Measurements from ENCODE around the gene BSN. TPM values are rescaled to one million over a fixed set of nuclear protein-coding genes. Genes with fewer than 3 reads are reported as not detected.
"Not testable (repeated sequence)": the region's sequence is repeated elsewhere in the genome, so short reads cannot be mapped to it uniquely, and the experiment has no call there.

Gene BSN
- polyA plus RNA-seq, 1 donor (not counting 4 experiments of a cell fraction or from before 2014, with no cell fraction given), result under 0.01 TPM

DNA sequence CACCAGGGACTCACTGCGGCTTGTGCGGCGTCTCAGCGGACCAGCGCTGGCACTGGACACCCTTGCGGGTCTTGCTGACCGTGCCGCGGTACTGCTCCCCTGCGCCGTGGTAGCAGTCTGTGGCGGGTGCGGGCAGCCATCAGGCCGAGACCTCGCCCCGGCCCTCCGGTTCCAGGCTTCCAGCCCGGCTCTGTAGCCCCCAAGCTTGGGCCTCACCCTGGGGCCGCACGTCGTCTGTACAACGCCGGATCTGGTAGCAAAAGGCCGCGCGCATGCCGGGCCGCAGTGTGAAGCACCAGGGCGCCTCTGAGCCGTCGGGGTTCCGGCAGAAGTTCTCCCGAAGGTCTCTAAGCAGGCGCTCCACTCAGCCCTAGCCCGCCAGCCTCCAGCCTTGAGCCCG, 131.6 kb downstream of the BSN start:
- H3K27ac ChIP-seq (ENCODE audit: control insufficient read depth, insufficient read depth, low read length); H2AFZ ChIP-seq (ENCODE audit: control insufficient read depth, low read length); H3K4me3 ChIP-seq (ENCODE audit: control insufficient read depth in 2 of 3, extremely low read depth in 1 of 3, insufficient read depth in 2 of 3, low read depth in 1 of 3, low read length in 3 of 3); H3K4me1 ChIP-seq (ENCODE audit: control insufficient read depth, extremely low read depth, insufficient read depth, low read length); FAIRE-seq; H4K20me1 ChIP-seq (ENCODE audit: control insufficient read depth, extremely low read depth, insufficient read depth, low read length); H3K9me3 ChIP-seq (ENCODE audit: control insufficient read depth, low read depth, low read length); H3K9me1 ChIP-seq (ENCODE audit: control insufficient read depth, extremely low read depth, insufficient read depth, low read length); H3K4me2 ChIP-seq (ENCODE audit: control insufficient read depth, extremely low read depth, insufficient read depth, low read depth, low read length); H3K9ac ChIP-seq (ENCODE audit: control insufficient read depth, extremely low read depth, insufficient read depth, low read length); H3K27me3 ChIP-seq (ENCODE audit: control insufficient read depth, extremely low read depth, insufficient read depth, low read length); dilution Hi-C loops (cut with MboI; ENCODE audit: extremely low pct_ligation_motif_present, low sequenced_read_pairs); DNase-seq (ENCODE audit: low read depth, low spot score): not testable (repeated sequence)
- Histone ChIP-seq H3K36me3 (ENCODE audit: control insufficient read depth in 2 of 2, extremely low read depth in 1 of 2, insufficient read depth in 2 of 2, low read length in 2 of 2) (peaks cover 23 to 29% of the 10 kb centered on the region in 2 experiments), H3K79me2 (ENCODE audit: control insufficient read depth, insufficient read depth, low read length) (peaks cover 13% of the 10 kb centered on the region)

DNA sequence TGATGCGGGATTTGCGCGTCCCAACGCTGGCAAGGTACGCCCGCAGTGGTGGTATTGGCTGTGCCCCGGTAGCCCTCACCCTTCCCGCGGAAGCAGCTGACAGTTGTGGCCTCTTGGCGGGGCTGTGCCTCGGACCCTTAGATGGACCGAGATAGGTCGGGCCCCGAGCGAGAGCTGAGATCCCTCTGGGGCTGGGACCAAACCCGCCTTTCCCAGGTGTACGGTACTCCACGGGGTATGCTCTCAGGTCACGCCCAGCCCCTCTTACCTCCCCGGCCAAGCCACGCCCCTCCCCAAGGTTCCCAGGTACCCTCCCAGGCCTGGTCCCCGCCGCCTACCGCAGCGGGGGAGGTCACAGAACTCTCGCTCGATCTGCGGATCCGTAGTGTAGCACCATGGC, 132.1 kb downstream of the BSN start:
- H3K27ac ChIP-seq (ENCODE audit: control insufficient read depth, insufficient read depth, low read length); dilution Hi-C loops (cut with MboI; ENCODE audit: extremely low pct_ligation_motif_present, low sequenced_read_pairs); H3K9me3 ChIP-seq (ENCODE audit: control insufficient read depth, low read depth, low read length); FAIRE-seq; H4K20me1 ChIP-seq (ENCODE audit: control insufficient read depth, extremely low read depth, insufficient read depth, low read length); H3K4me1 ChIP-seq (ENCODE audit: control insufficient read depth, extremely low read depth, insufficient read depth, low read length); DNase-seq (ENCODE audit: low read depth, low spot score); H3K27me3 ChIP-seq (ENCODE audit: control insufficient read depth, extremely low read depth, insufficient read depth, low read length); H3K9me1 ChIP-seq (ENCODE audit: control insufficient read depth, extremely low read depth, insufficient read depth, low read length): not testable (repeated sequence)
- Histone ChIP-seq H3K9ac (ENCODE audit: control insufficient read depth, extremely low read depth, insufficient read depth, low read length) (peak overlapping the region; percentile 9), H2AFZ (ENCODE audit: control insufficient read depth, low read length) (peak overlapping the region; percentile 9), H3K4me3 (ENCODE audit: control insufficient read depth in 2 of 3, extremely low read depth in 1 of 3, insufficient read depth in 2 of 3, low read depth in 1 of 3, low read length in 3 of 3) (peak overlapping the region; percentile 18 to 51 (median 19)), H3K79me2 (ENCODE audit: control insufficient read depth, insufficient read depth, low read length) (peaks cover 17% of the 10 kb centered on the region), H3K4me2 (ENCODE audit: control insufficient read depth, extremely low read depth, insufficient read depth, low read depth, low read length) (peak overlapping the region; percentile 56), H3K36me3 (ENCODE audit: control insufficient read depth in 2 of 2, extremely low read depth in 1 of 2, insufficient read depth in 2 of 2, low read length in 2 of 2) (peaks cover 19 to 24% of the 10 kb centered on the region in 2 experiments)

DNA sequence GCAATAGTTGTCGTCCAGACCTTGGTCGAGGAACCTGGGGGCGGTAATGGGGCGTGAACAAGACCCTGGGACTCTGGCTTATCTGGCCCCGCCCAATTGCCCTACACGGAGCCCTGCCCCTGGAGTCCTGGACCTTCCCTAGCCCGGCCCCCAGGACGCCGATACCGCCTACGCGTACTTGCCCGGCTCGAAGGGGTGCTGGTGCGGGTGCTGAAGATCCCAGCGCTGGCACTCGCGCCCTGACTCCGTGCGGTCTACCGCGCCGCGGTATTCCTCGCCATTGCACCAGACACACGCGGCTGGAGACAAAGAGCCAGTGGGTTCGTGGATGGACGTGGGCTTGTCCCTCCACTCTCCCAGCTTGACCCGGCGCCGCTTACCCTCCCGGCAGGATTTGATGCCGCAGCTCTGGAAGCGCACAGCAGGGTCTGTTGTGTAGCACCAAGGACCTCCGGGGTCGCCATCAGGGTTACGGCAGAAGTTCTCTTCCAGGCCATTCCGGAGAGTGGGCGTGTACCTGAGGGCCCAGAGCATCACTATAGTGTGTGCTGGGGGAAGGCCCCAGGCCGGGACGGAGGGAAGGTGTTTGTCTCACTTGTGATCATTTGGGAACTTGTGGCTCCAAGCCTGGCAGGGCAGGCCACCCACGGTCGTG, 132.6 kb downstream of the BSN start:
- peak overlapping the region; percentile 18 to 51 (median 19) for H3K4me3 ChIP-seq (ENCODE audit: control insufficient read depth in 2 of 3, extremely low read depth in 1 of 3, insufficient read depth in 2 of 3, low read depth in 1 of 3, low read length in 3 of 3)
- H2AFZ ChIP-seq (ENCODE audit: control insufficient read depth, low read length), result peak overlapping the region; percentile 40
- peak overlapping the region; percentile 56 for H3K4me2 ChIP-seq (ENCODE audit: control insufficient read depth, extremely low read depth, insufficient read depth, low read depth, low read length)
- peak overlapping the region; percentile 22 for H3K9ac ChIP-seq (ENCODE audit: control insufficient read depth, extremely low read depth, insufficient read depth, low read length)
- dilution Hi-C loops (cut with MboI; ENCODE audit: extremely low pct_ligation_motif_present, low sequenced_read_pairs); H4K20me1 ChIP-seq (ENCODE audit: control insufficient read depth, extremely low read depth, insufficient read depth, low read length); H3K27ac ChIP-seq (ENCODE audit: control insufficient read depth, insufficient read depth, low read length); H3K9me3 ChIP-seq (ENCODE audit: control insufficient read depth, low read depth, low read length); H3K9me1 ChIP-seq (ENCODE audit: control insufficient read depth, extremely low read depth, insufficient read depth, low read length); H3K4me1 ChIP-seq (ENCODE audit: control insufficient read depth, extremely low read depth, insufficient read depth, low read length); FAIRE-seq; DNase-seq (ENCODE audit: low read depth, low spot score); H3K27me3 ChIP-seq (ENCODE audit: control insufficient read depth, extremely low read depth, insufficient read depth, low read length): not testable (repeated sequence)
- H3K36me3 ChIP-seq (ENCODE audit: control insufficient read depth in 2 of 2, extremely low read depth in 1 of 2, insufficient read depth in 2 of 2, low read length in 2 of 2), result peaks cover 13 to 19% of the 10 kb centered on the region in 2 experiments
- H3K79me2 ChIP-seq (ENCODE audit: control insufficient read depth, insufficient read depth, low read length), result peaks cover 19% of the 10 kb centered on the region

DNA sequence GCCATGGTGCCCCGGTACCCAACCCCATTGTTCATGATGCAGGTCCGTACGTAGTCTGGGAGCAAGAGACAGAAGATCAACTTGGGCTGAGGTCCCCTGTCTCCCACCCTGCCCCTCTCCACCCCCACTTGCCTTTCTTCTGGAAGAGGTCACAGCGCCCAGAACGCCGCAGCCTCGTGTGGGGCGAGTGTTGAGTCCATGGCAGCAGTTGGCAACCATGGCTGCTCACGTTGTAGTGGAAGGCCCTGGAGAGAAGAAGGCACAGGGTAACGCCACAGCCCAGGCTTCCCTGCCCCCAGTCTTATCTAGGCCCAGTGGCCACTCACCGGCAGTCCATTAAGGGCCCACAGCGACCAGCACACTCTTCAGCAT, 133.1 kb downstream of the BSN start:
- H3K36me3 ChIP-seq (ENCODE audit: control insufficient read depth in 2 of 2, extremely low read depth in 1 of 2, insufficient read depth in 2 of 2, low read length in 2 of 2), result peaks cover 9 to 13% of the 10 kb centered on the region in 2 experiments
- DNase-seq (ENCODE audit: low read depth, low spot score); H3K4me3 ChIP-seq (ENCODE audit: control insufficient read depth in 2 of 3, extremely low read depth in 1 of 3, insufficient read depth in 2 of 3, low read depth in 1 of 3, low read length in 3 of 3); H3K9ac ChIP-seq (ENCODE audit: control insufficient read depth, extremely low read depth, insufficient read depth, low read length); H3K27ac ChIP-seq (ENCODE audit: control insufficient read depth, insufficient read depth, low read length); FAIRE-seq; H3K27me3 ChIP-seq (ENCODE audit: control insufficient read depth, extremely low read depth, insufficient read depth, low read length); H3K4me2 ChIP-seq (ENCODE audit: control insufficient read depth, extremely low read depth, insufficient read depth, low read depth, low read length); dilution Hi-C loops (cut with MboI; ENCODE audit: extremely low pct_ligation_motif_present, low sequenced_read_pairs); H3K9me1 ChIP-seq (ENCODE audit: control insufficient read depth, extremely low read depth, insufficient read depth, low read length); H4K20me1 ChIP-seq (ENCODE audit: control insufficient read depth, extremely low read depth, insufficient read depth, low read length); H2AFZ ChIP-seq (ENCODE audit: control insufficient read depth, low read length); H3K9me3 ChIP-seq (ENCODE audit: control insufficient read depth, low read depth, low read length); H3K4me1 ChIP-seq (ENCODE audit: control insufficient read depth, extremely low read depth, insufficient read depth, low read length): not testable (repeated sequence)
- H3K79me2 ChIP-seq (ENCODE audit: control insufficient read depth, insufficient read depth, low read length), result peaks cover 19% of the 10 kb centered on the region

DNA sequence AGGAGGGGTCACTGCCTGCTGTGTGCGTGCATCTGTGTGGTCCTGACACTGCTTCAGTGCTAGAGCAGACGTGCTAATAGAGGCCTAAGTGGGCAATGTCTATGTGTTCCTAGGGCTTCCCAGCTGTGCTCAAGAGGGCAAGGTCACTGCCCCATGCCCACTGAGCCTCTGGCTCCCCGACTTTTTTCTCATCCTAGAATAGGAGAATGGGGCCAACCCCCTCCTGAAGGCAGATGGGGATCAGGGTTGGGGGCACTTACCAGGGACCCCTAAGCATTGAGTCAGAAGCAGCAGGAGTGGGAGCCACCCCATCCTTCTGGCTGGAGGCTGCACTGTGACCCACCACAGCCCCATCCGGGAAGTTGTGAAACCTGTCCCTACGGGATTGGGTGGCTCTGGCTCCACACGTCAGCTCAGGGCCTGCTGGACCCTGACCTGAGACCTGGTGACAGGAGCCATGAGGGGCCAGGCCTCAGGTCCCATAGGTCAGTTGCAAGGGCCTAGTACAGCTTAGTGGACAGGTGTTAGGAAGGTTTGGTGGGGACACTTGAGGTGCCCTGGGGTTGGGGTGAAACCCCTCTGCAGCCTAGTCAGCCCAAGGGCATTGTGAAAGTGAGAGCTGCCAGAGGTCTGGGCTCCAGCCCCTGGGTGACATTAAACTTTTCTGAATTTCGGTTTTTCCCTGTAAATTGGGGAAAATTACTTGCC, 134.2 kb downstream of the BSN start:
- FAIRE-seq; H2AFZ ChIP-seq (ENCODE audit: control insufficient read depth, low read length): not testable (repeated sequence)

More for the DNA sequence above, 134.2 kb downstream of the BSN start:
- H3K27me3 ChIP-seq (ENCODE audit: control insufficient read depth, extremely low read depth, insufficient read depth, low read length); H3K9me1 ChIP-seq (ENCODE audit: control insufficient read depth, extremely low read depth, insufficient read depth, low read length); H4K20me1 ChIP-seq (ENCODE audit: control insufficient read depth, extremely low read depth, insufficient read depth, low read length); H3K4me1 ChIP-seq (ENCODE audit: control insufficient read depth, extremely low read depth, insufficient read depth, low read length); H3K36me3 ChIP-seq (ENCODE audit: control insufficient read depth in 2 of 2, extremely low read depth in 1 of 2, insufficient read depth in 2 of 2, low read length in 2 of 2); dilution Hi-C loops (cut with MboI; ENCODE audit: extremely low pct_ligation_motif_present, low sequenced_read_pairs); DNase-seq (ENCODE audit: low read depth, low spot score); H3K9me3 ChIP-seq (ENCODE audit: control insufficient read depth, low read depth, low read length): not testable (repeated sequence)
- Histone ChIP-seq H3K9ac (ENCODE audit: control insufficient read depth, extremely low read depth, insufficient read depth, low read length) (peak overlapping the region; percentile 84), H3K4me2 (ENCODE audit: control insufficient read depth, extremely low read depth, insufficient read depth, low read depth, low read length) (peak overlapping the region; percentile 94), H3K79me2 (ENCODE audit: control insufficient read depth, insufficient read depth, low read length) (peaks cover 19% of the 10 kb centered on the region), H3K4me3 (ENCODE audit: control insufficient read depth in 2 of 3, extremely low read depth in 1 of 3, insufficient read depth in 2 of 3, low read depth in 1 of 3, low read length in 3 of 3) (peak overlapping the region; percentile 83 to 92 (median 86)), H3K27ac (ENCODE audit: control insufficient read depth, insufficient read depth, low read length) (peak overlapping the region; percentile 54)
